Left ventricle myocardium inferior (tissue), 1 donor: ENCODE measurements around the gene IST1. TPM values are rescaled to one million over a fixed set of nuclear protein-coding genes. Genes with fewer than 3 reads are reported as not detected.

Source experiments
- DNase-seq: peaks from one replicate; pipeline ENCODE4 v3.0.0-alpha.2; 2020
- H3K27ac ChIP-seq: fragments of 200-600 bp; replicated peaks from 2 replicates; pipeline ENCODE4 v1.8.0; 2021
- H3K27me3 ChIP-seq: fragments of 200-600 bp; 2 replicates; pipeline ENCODE4 v1.8.0; 2021; ENCODE audit warnings: low read depth
- H3K36me3 ChIP-seq: fragments of 200-600 bp; 2 replicates; pipeline ENCODE4 v1.8.0; 2021
- H3K4me1 ChIP-seq: fragments of 200-600 bp; 2 replicates; pipeline ENCODE4 v1.8.0; 2021
- H3K4me3 ChIP-seq: fragments of 200-600 bp; 2 replicates; pipeline ENCODE4 v1.8.0; 2021; ENCODE audit warnings: mild to moderate bottlenecking, moderate library complexity
- H3K9me3 ChIP-seq: fragments of 200-600 bp; replicated peaks from 2 replicates; pipeline ENCODE4 v1.8.0; 2021
- intact Hi-C: fragments of 100-400 bp; cut with micrococcal nuclease; formaldehyde crosslinking; loops from one replicate; pipeline ENCODE4 v1.11.0; 2022
- long read RNA-seq: library from polyadenylated mRNA; unstranded; transcript quantifications from one replicate; pipeline ENCODE4 v2.0.0, GENCODE V29; 2021
- total RNA-seq: library from RNA; stranded (reverse); fragmentation: NEBNext Ultra II Directional; extraction: Animal tissue kit (Norgen Biotek cat#: 25700); gene quantifications from one replicate; pipeline ENCODE4 v1.2.1, GENCODE V29; 2021
- TF ChIP-seq, protein P1 (sequence below): fragments of 200-600 bp; IDR thresholded peaks from 2 replicates; pipeline ENCODE4 v1.8.0; 2021; ENCODE audit warnings: antibody characterized with exemption, mild to moderate bottlenecking, borderline replicate concordance
- donor health status: DM: no; HTN: yes; CAD: no; lungs with severe emphysema.

The IST1 gene
- total RNA-seq = 109 TPM
- long read RNA-seq, full-length matches to known transcripts = 104 of 162 reads
- long read RNA-seq, partial matches to known transcripts = 9 of 162 reads
- long read RNA-seq, other reads (novel, unspliced or antisense) = 49 of 162 reads

DNA sequence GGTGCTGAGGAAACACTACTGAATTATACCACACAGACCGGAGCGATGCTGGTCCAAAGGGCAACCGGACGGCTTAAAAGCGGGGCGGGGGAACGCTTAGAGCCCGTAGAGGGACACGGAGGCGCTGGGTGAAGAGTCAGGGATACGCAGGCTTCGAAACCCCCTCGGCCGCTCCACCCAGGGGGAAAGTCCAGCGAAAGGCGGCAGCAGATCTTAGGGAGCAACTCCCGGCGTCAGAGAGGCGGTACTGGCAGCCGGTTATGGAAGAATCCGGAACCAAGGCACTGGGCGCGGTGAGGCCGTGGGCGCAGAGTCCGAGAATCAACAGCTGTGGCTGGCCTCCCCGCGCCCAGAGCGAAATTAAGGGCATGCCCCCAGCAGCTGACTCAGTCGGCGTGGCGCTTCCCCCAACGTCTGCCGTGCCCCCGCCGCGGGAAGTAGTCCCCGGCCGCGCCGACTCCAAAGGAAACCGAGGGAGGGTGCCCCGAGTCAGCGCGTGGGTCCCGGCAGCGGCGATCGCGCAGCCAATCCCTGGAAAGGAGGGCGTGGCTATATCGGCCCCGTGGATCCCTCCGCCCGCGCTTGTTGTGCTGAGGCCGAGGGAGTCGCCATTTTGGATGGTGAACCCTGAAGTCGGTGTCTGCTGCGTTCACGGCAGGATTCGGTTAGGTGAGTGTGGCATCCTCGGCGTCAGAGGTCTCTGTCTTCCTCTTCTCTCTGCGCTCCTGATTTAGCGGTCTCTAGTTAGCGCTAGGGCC, at the start of gene IST1:
Gene IST1 (plus strand): TSS at position 611 of the 758 bp plus-strand sequence. CDS start 20,110 bp downstream, outside the sequence.
- no peaks in the 10 kb centered on the region for H3K9me3 ChIP-seq
- peak within 1 kb of the TSS; percentile 97 for H3K27ac ChIP-seq
- DNase-seq = peak; percentile 99
- H3K36me3 ChIP-seq = no peaks in the 10 kb centered on the region
- H3K27me3 ChIP-seq = no peaks in the 10 kb centered on the region
- TF ChIP-seq, protein P1, sequence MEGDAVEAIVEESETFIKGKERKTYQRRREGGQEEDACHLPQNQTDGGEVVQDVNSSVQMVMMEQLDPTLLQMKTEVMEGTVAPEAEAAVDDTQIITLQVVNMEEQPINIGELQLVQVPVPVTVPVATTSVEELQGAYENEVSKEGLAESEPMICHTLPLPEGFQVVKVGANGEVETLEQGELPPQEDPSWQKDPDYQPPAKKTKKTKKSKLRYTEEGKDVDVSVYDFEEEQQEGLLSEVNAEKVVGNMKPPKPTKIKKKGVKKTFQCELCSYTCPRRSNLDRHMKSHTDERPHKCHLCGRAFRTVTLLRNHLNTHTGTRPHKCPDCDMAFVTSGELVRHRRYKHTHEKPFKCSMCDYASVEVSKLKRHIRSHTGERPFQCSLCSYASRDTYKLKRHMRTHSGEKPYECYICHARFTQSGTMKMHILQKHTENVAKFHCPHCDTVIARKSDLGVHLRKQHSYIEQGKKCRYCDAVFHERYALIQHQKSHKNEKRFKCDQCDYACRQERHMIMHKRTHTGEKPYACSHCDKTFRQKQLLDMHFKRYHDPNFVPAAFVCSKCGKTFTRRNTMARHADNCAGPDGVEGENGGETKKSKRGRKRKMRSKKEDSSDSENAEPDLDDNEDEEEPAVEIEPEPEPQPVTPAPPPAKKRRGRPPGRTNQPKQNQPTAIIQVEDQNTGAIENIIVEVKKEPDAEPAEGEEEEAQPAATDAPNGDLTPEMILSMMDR = no peak
- peaks cover 62% of the 10 kb centered on the region for H3K4me1 ChIP-seq
- H3K4me3 ChIP-seq = peak within 1 kb of the TSS; percentile 81
- intact Hi-C loops = no loop called here

DNA sequence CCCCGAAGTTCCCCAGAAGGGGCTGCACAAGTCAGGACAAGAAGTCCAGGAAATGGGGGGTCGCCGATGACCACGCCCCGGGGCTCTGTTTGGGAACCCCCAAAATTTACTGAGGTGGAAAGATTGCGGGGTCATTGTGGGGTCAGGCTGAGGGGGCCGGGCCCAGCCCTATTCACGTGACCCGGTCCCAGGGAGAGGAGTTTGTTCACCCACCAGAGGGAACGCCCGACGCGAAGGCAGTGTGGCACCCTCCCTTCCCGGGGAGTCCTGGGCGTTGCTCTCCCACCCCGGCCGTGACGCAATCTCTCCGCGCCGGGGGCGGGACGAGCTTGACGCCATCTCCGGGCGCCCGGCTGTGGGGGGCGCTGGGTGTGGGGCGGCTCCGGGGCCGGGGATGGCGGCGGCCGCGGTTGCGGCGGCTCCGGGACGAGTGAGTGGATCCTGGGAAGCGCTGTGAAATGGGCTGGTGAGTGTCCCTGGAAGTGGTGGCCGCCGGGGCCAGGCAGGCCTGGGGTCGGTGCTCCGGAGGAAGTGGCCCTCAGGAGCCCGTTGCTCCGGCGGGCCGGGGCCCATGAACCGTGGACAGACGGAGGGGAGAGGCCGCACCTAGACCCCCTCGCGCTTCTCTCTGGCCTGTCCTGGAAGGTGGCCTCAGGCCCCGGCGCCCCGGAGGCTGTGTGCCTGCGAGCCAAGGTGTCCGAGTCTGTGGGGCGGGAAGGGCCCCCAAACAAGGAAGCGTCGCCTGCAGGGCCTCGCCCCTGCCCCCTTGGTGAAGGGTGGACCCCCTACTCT, 49.5 kb upstream of the IST1 start, which contains the start of gene ATXN1L:
Gene ATXN1L (plus strand): TSS at position 338 of the 792 bp plus-strand sequence. CDS start 3,765 bp downstream, outside the sequence.
- H3K4me3 ChIP-seq = peak within 1 kb of the TSS; percentile 100
- H3K9me3 ChIP-seq = no peaks in the 10 kb centered on the region
- peak within 1 kb of the TSS; percentile 93 for H3K27ac ChIP-seq
- intact Hi-C loops = no loop called here
- H3K36me3 ChIP-seq = peaks cover 30% of the 10 kb centered on the region
- peaks cover 37% of the 10 kb centered on the region for H3K4me1 ChIP-seq
- no peaks in the 10 kb centered on the region for H3K27me3 ChIP-seq
- peak; percentile 91 for DNase-seq
- TF ChIP-seq, protein P1 = peak; percentile 23

DNA sequence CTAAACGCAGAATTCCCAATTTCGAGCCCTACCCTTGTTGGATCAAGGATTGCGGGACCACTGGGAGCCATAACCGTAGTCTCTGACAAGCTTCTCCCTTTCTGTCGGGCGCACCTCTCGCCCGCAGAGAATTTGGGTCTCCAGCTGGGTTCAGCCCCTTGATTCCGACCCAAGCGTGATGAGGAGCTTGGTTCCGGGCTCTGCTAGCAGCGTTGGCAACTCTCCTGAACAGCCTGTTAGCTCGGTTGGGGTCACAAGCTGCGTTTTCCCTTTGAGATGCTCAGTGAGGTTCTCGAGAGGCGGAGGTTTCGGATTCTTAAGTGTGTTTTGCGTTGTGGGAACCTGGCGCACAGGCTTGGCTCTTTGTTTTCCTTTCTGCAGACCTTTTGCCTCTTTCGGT, 48.9 kb upstream of the IST1 start:
- DNase-seq = no peak
- H3K36me3 ChIP-seq = peaks cover 36% of the 10 kb centered on the region
- TF ChIP-seq, protein P1 = no peak
- peak overlapping the region; percentile 100 for H3K4me3 ChIP-seq
- H3K27me3 ChIP-seq = no peaks in the 10 kb centered on the region
- H3K9me3 ChIP-seq = no peaks in the 10 kb centered on the region
- peaks cover 37% of the 10 kb centered on the region for H3K4me1 ChIP-seq
- peak overlapping the region; percentile 93 for H3K27ac ChIP-seq
- intact Hi-C loops = no loop called here

DNA sequence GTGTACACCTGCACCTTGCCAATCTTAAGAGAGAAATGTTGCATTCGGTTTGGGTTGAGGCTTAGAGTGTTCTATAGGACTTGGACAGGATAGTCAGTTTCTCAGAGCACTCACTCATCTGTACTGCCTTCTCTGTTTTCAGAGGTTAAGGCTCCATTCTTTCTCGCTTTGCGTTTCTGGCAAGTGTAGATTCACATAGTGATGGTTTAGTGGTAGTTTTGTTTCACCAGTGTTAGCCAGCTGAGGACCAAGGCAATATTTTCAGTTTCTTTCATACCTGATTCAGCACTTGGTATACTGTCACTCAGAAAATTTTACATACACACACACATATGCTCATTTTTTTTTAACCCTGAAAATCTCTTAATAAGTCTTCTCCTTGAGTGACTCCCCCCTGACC, 48.2 kb upstream of the IST1 start:
- H3K27ac ChIP-seq = no peak overlapping the region

DNA sequence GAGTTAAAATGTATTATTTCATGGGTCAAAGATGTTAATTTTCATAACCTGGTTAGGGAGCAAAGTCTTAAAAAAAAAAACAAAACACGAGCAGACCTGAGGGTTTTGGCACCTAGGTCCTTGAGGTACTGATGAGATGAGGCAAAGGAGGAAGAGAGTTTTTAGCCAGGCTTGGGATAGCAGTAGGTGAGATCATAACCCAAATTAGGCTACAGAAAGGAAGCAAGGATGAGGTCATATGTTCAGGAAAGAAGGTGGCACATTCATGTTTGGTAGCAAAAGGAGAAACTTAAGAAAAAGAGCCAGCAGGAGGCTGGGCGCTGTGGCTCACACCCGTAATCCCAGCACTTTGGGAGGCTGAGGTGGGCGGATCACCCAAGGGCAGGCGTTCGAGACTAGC, 46.7 kb upstream of the IST1 start:
- Histone ChIP-seq H3K36me3 (peaks cover 55% of the 10 kb centered on the region), H3K27ac (no peak overlapping the region), H3K9me3 (no peaks in the 10 kb centered on the region), H3K4me3 (no peak overlapping the region), H3K4me1 (peaks cover 44% of the 10 kb centered on the region), H3K27me3 (no peaks in the 10 kb centered on the region)
- DNase-seq = no peak
- TF ChIP-seq, protein P1 = no peak
- intact Hi-C loops = no loop called here

More for the DNA sequence above, 48.2 kb upstream of the IST1 start:
- Histone ChIP-seq H3K27me3 (no peaks in the 10 kb centered on the region), H3K36me3 (peaks cover 42% of the 10 kb centered on the region), H3K4me1 (peaks cover 37% of the 10 kb centered on the region), H3K4me3 (peak overlapping the region; percentile 100), H3K9me3 (no peaks in the 10 kb centered on the region)
- intact Hi-C loops = no loop called here
- no peak for DNase-seq
- TF ChIP-seq, protein P1 = no peak
